Mesendoderm (in vitro differentiated cells): ENCODE measurements around the gene PAPSS2. TPM values are rescaled to one million over a fixed set of nuclear protein-coding genes. Genes with fewer than 3 reads are reported as not detected.
"Not testable (repeated sequence)": the region's sequence is repeated elsewhere in the genome, so short reads cannot be mapped to it uniquely, and the experiment has no call there.

Experiments
- DNase-seq: peaks from one replicate; pipeline ENCODE4 v3.0.0; 2013
- H2AK5ac ChIP-seq: 2 replicates; pipeline ENCODE4 v1.6.1; 2013; ENCODE audit warnings: low read length, inconsistent platforms
- H2BK120ac ChIP-seq: 2 replicates; pipeline ENCODE4 v1.6.1; 2013; ENCODE audit warnings: low read depth, mild to moderate bottlenecking, low read length, moderate library complexity, mixed read lengths
- H2BK15ac ChIP-seq: replicated peaks from 2 replicates; pipeline ENCODE4 v1.6.1; 2013; ENCODE audit warnings: low read depth, mild to moderate bottlenecking, moderate library complexity
- H2BK5ac ChIP-seq: 2 replicates; pipeline ENCODE4 v1.6.1; 2013; ENCODE audit warnings: low read length, inconsistent platforms
- H3K18ac ChIP-seq: 2 replicates; pipeline ENCODE4 v1.6.1; 2013; ENCODE audit warnings: mild to moderate bottlenecking, low read length, mixed read lengths
- H3K23ac ChIP-seq: one replicate; pipeline ENCODE4 v1.6.1; 2013; ENCODE audit warnings: low read length
- H3K27ac ChIP-seq: 2 replicates; pipeline ENCODE4 v1.5.1; 2013; ENCODE audit warnings: low read depth, mild to moderate bottlenecking, inconsistent platforms, low read length, moderate library complexity
- H3K27me3 ChIP-seq: 2 replicates; pipeline ENCODE4 v1.6.1; 2013; ENCODE audit warnings: low read length, control low read depth, mild to moderate bottlenecking, inconsistent platforms; ENCODE audit not compliant: insufficient read depth, poor library complexity
- H3K36me3 ChIP-seq: 2 replicates; pipeline ENCODE4 v1.6.1; 2013; ENCODE audit warnings: low read length, inconsistent platforms; ENCODE audit not compliant: control insufficient read depth, insufficient read depth
- H3K4ac ChIP-seq: one replicate; pipeline ENCODE4 v1.6.1; 2013; ENCODE audit warnings: low read depth, mild to moderate bottlenecking, low read length, moderate library complexity
- H3K4me1 ChIP-seq: 2 replicates; pipeline ENCODE4 v1.6.1; 2013; ENCODE audit warnings: low read depth, low read length, inconsistent platforms; ENCODE audit not compliant: control insufficient read depth
- H3K4me2 ChIP-seq: 2 replicates; pipeline ENCODE4 v1.6.1; 2013; ENCODE audit warnings: low read length
- H3K4me3 ChIP-seq: 2 replicates; pipeline ENCODE4 v1.5.1; 2013; ENCODE audit warnings: mild to moderate bottlenecking, low read length
- H3K56ac ChIP-seq: one replicate; pipeline ENCODE4 v1.6.1; 2013; ENCODE audit warnings: low read length
- H3K79me1 ChIP-seq: 2 replicates; pipeline ENCODE4 v1.6.1; 2013; ENCODE audit warnings: low read length, inconsistent platforms
- H3K79me2 ChIP-seq: 2 replicates; pipeline ENCODE4 v1.6.1; 2013; ENCODE audit warnings: mild to moderate bottlenecking, low read length; ENCODE audit not compliant: control insufficient read depth, insufficient read depth
- H3K9ac ChIP-seq: 2 replicates; pipeline ENCODE4 v1.6.1; 2013; ENCODE audit warnings: low read length, inconsistent platforms
- H4K5ac ChIP-seq: one replicate; pipeline ENCODE4 v1.6.1; 2013; ENCODE audit warnings: low read length
- H4K8ac ChIP-seq: one replicate; pipeline ENCODE4 v1.6.1; 2013; ENCODE audit warnings: low read depth, mild to moderate bottlenecking, control low read depth, low read length, moderate library complexity
- WGBS: extraction: QIAGEN DNeasy Blood & Tissue Kit; methylation state at CpG from one replicate; pipeline ENCODE4 v1.1.7; 2013; ENCODE audit warnings: low lambda C conversion rate, missing lambda C conversion rate; ENCODE audit not compliant: insufficient coverage; ENCODE audit errors: extremely low coverage; 5-methylcytosine and 5-hydroxymethylcytosine counted together
- polyA plus RNA-seq, 2 experiments: library from polyadenylated mRNA; stranded (reverse); fragments of 200-250 nt; gene quantifications; one replicate each; pipeline ENCODE4 v1.2.3, GENCODE V29; 2013

PAPSS2 gene
- 12.7 TPM for polyA plus RNA-seq (2013, experiment 1 of 2)
- 12.6 TPM for polyA plus RNA-seq (2013, experiment 2 of 2)

- Histone ChIP-seq H2BK5ac (no peak within 1 kb of the TSS), H3K56ac (peak within 1 kb of the TSS; percentile 90), H2BK15ac (peak within 1 kb of the TSS; percentile 99), H3K23ac (no peak within 1 kb of the TSS), H3K4me1 (no peaks in the 10 kb centered on the region), H3K4me2 (peak within 1 kb of the TSS; percentile 94), H4K5ac (no peak within 1 kb of the TSS), H3K9ac (peak within 1 kb of the TSS; percentile 84), H3K79me1 (peaks cover 1% of the 10 kb centered on the region), H3K27me3 (no peaks in the 10 kb centered on the region), H3K4me3 (peak within 1 kb of the TSS; percentile 75), H3K79me2 (peaks cover 3% of the 10 kb centered on the region), H3K4ac (peak within 1 kb of the TSS; percentile 72), H2BK120ac (peak within 1 kb of the TSS; percentile 93), H4K8ac (peak within 1 kb of the TSS; percentile 16), H3K27ac (peak within 1 kb of the TSS; percentile 68), H2AK5ac (no peak within 1 kb of the TSS), H3K36me3 (no peaks in the 10 kb centered on the region), H3K18ac (peak within 1 kb of the TSS; percentile 84)
- DNase-seq, result peak; percentile 83
- no CpG with 5 or more reads among the region's 82 CpGs for WGBS
Measured at GRCh38 chr10:87659571-87660483, at the start of gene PAPSS2. TSS of gene PAPSS2 (plus strand) at chr10:87659878. CDS start at chr10:87659982, 104 bp downstream.

- not testable (repeated sequence) for H3K27ac ChIP-seq, H2AK5ac ChIP-seq, H3K79me1 ChIP-seq, H3K4ac ChIP-seq, H2BK15ac ChIP-seq, H4K8ac ChIP-seq, H2BK5ac ChIP-seq, H3K4me3 ChIP-seq, H3K56ac ChIP-seq, H3K36me3 ChIP-seq, DNase-seq, H3K4me2 ChIP-seq, H3K27me3 ChIP-seq, H4K5ac ChIP-seq, H3K9ac ChIP-seq, H3K18ac ChIP-seq, H3K79me2 ChIP-seq, H3K23ac ChIP-seq, H3K4me1 ChIP-seq, H2BK120ac ChIP-seq
- no CpG with 5 or more reads among the region's 2 CpGs for WGBS
Measured at GRCh38 chr10:87611341-87611740, 48.3 kb upstream of the PAPSS2 start.

GRCh38 chr10:87612115-87612514 lies 47.6 kb upstream of the PAPSS2 start:
- WGBS, result no CpG with 5 or more reads among the region's 2 CpGs

GRCh38 chr10:87613751-87614150 lies 45.9 kb upstream of the PAPSS2 start:
- H2BK120ac ChIP-seq, result no peak overlapping the region
- no peak overlapping the region for H3K23ac ChIP-seq
- no peak for DNase-seq
- H3K4me3 ChIP-seq, result no peak overlapping the region
- H3K4me1 ChIP-seq, result peaks cover 4% of the 10 kb centered on the region
- no peaks in the 10 kb centered on the region for H3K27me3 ChIP-seq
- no peak overlapping the region for H3K4me2 ChIP-seq
- no peak overlapping the region for H4K8ac ChIP-seq
- H3K36me3 ChIP-seq, result no peaks in the 10 kb centered on the region
- H2AK5ac ChIP-seq, result no peak overlapping the region
- H3K79me2 ChIP-seq, result no peaks in the 10 kb centered on the region
- no peak overlapping the region for H3K18ac ChIP-seq
- no peak overlapping the region for H3K9ac ChIP-seq
- no peak overlapping the region for H3K27ac ChIP-seq
- H3K79me1 ChIP-seq, result no peaks in the 10 kb centered on the region
- H4K5ac ChIP-seq, result no peak overlapping the region
- no peak overlapping the region for H3K56ac ChIP-seq
- no peak overlapping the region for H2BK15ac ChIP-seq
- no peak overlapping the region for H3K4ac ChIP-seq
- H2BK5ac ChIP-seq, result no peak overlapping the region
- WGBS, result no CpG with 5 or more reads among the region's 2 CpGs

More at GRCh38 chr10:87612115-87612514, 47.6 kb upstream of the PAPSS2 start:
- no peak overlapping the region for H3K27ac ChIP-seq
- no peak overlapping the region for H2BK120ac ChIP-seq
- H3K79me1 ChIP-seq, result no peaks in the 10 kb centered on the region
- H3K4me2 ChIP-seq, result no peak overlapping the region
- H3K4ac ChIP-seq, result no peak overlapping the region
- H3K56ac ChIP-seq, result no peak overlapping the region
- H2AK5ac ChIP-seq, result no peak overlapping the region
- no peaks in the 10 kb centered on the region for H3K79me2 ChIP-seq
- H3K23ac ChIP-seq, result no peak overlapping the region
- no peak overlapping the region for H2BK15ac ChIP-seq
- no peaks in the 10 kb centered on the region for H3K27me3 ChIP-seq
- no peak overlapping the region for H4K8ac ChIP-seq
- H3K18ac ChIP-seq, result no peak overlapping the region
- no peak for DNase-seq
- H3K36me3 ChIP-seq, result no peaks in the 10 kb centered on the region
- H3K4me3 ChIP-seq, result no peak overlapping the region
- peaks cover 6% of the 10 kb centered on the region for H3K4me1 ChIP-seq
- no peak overlapping the region for H3K9ac ChIP-seq
- no peak overlapping the region for H4K5ac ChIP-seq
- no peak overlapping the region for H2BK5ac ChIP-seq

GRCh38 chr10:87615856-87616255 lies 43.8 kb upstream of the PAPSS2 start:
- Histone ChIP-seq H3K9ac (no peak overlapping the region), H2AK5ac (no peak overlapping the region), H3K18ac (no peak overlapping the region), H3K27ac (no peak overlapping the region), H2BK15ac (no peak overlapping the region), H3K4ac (no peak overlapping the region), H3K56ac (no peak overlapping the region), H4K8ac (no peak overlapping the region), H3K4me2 (no peak overlapping the region), H3K4me3 (no peak overlapping the region), H4K5ac (no peak overlapping the region), H3K79me1 (no peaks in the 10 kb centered on the region), H3K4me1 (no peaks in the 10 kb centered on the region), H3K79me2 (no peaks in the 10 kb centered on the region), H2BK120ac (no peak overlapping the region), H3K23ac (no peak overlapping the region), H2BK5ac (no peak overlapping the region), H3K27me3 (no peaks in the 10 kb centered on the region), H3K36me3 (no peaks in the 10 kb centered on the region)
- WGBS, result no CpG with 5 or more reads among the region's 3 CpGs
- DNase-seq, result no peak
